NCI-H1417 (cell line): ENCODE results near the gene PTBP3.
"Not testable (repeated sequence)": the region's sequence is repeated elsewhere in the genome, so short reads cannot be mapped to it uniquely, and the experiment has no call there.

Experiments
- DNase-seq, 3 experiments: peaks; one replicate each; lab custom pipeline; 2025; lab: John Stamatoyannopoulos, UW

Gene PTBP3

GRCh38 chr9:112271466-112272098, 61.8 kb downstream of the PTBP3 start:
- DNase-seq = peak in 1 of 3 experiments; percentile 40

- no peak for DNase-seq
Measured at GRCh38 chr9:112268413-112268812, 65.0 kb downstream of the PTBP3 start.

DNA sequence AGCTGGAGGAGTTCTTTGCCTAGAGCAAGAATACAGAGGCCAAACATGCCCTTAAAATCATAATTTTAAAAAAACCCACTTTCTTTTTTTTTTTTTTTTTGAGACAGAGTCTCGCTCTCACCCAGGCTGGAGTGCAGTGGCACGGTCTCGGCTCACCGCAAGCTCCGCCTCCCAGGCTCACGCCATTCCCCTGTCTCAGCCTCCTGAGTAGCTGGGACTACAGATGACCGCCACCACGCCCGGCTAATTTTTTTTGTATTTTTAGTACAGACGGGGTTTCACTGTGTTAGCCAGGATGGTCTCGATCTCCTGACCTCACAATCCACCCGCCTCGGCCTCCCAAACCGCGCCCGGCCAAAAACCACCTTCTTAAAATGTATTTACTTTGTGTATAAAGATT, 66.3 kb downstream of the PTBP3 start:
- DNase-seq = not testable (repeated sequence)

DNA sequence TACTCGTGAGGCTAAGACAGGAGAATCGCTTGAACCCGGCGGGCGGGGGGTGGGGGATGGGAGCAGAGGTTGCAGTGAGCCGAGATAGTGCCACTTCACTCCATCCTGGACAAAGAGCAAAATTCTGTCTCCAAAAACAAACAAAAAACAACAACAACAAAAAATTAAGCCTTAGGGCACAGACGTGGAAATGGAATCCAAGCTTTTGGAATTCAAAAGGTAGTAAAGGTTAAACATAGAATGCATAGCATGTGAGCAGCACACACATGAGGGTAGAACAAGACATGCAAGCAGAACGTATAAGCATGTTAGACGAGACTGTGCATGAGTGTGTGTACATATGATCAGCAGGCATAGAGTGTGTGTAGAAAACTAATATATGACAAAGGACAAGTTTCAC, 68.0 kb downstream of the PTBP3 start:
- no peak for DNase-seq

DNA sequence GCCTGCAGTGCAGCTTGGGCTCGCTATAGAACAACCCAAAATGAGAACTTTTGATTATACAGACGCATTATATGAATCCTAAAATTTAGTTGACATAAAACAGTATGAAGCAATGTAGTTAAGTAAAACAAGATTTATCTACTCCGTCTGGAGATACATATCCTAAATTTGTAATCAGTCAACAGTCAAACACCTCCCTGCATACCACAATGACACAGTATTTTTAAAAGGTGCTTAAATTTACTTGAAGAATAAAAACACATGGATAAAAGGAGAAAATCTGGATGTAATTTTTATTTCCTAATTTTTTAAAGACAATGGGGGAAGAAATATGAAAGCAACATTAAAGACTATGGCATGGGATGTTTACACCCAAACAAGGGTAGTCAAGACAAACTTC, 70.8 kb downstream of the PTBP3 start:
- DNase-seq = no peak

GRCh38 chr9:112261133-112261532, 72.3 kb downstream of the PTBP3 start:
- DNase-seq = no peak

DNA sequence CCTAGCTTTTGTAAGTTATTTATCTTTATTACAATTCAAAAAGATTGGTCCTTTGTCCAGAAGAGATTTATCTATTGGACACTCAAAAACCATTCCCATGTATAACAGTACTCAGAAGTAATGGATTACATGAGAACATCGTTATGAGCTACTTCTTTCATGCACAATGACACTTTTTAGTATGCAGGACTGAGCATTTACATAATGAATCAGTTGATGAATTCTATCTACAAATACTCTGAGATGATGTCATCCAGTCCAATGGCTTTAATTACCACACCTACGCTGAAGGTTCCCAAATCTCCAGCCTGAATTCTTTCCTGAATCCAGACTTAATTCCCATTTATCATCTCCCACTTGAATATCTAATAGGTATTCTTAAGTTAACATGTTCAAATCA, 75.3 kb downstream of the PTBP3 start:
- DNase-seq = no peak

GRCh38 chr9:112252194-112252593, 81.2 kb downstream of the PTBP3 start:
- DNase-seq = no peak

- no peak for DNase-seq
Measured at GRCh38 chr9:112249277-112249676, 84.1 kb downstream of the PTBP3 start.

GRCh38 chr9:112248722-112249121, 84.7 kb downstream of the PTBP3 start:
- no peak for DNase-seq

GRCh38 chr9:112247090-112247489, 86.3 kb downstream of the PTBP3 start:
- DNase-seq = no peak

DNA sequence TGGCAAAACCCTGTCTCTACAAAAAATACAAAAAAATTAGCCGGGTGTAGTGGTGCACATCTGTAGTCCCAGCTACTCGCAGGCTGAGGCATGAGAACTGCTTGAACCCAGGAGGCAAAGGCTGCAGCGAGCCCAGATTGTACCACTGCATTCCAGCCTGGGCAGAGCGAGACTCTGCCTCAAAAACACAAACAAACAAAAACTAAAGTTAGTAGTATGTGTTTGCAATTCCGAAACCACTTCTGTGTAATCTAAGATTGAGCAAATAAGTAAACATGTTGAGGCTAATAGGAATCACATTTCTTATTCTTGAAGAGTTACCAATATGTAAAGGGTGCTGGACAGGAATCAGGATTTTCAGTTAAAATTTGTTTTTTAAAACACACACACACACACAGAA, 88.3 kb downstream of the PTBP3 start:
- no peak for DNase-seq

DNA sequence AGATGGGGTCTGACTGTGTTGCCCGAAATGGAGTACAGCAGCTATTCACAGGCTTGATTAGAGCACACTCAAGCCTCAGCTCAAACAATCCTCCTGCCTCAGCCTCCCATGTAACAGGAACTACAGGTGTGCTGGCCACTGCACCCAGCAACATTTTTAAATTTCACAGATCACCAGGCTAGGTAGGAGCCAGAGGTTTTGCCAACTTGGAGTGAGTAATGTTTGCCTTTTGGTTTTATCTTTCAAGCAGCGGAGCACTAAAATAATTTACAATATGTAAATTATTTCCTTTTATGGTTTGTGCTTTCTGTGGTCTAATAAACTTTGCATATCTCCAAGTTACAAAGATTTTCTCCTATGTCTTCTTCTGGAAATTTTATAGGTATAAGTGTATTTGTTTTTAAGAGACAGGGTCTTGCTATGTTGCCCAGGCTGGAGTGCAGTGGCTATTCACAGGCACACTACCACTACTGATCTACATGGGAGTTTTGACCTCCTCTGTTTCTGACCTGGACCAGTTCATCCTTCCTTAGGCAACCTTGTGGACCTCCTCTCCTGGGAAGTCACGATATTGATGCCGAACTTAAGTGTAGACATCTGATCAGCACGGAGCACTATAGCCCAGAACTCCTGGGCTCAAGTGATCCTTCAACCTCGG, 91.1 kb downstream of the PTBP3 start:
- no peak for DNase-seq

- peak in 1 of 3 experiments; percentile 37 for DNase-seq
Measured at GRCh38 chr9:112241491-112241890, 91.9 kb downstream of the PTBP3 start.

DNA sequence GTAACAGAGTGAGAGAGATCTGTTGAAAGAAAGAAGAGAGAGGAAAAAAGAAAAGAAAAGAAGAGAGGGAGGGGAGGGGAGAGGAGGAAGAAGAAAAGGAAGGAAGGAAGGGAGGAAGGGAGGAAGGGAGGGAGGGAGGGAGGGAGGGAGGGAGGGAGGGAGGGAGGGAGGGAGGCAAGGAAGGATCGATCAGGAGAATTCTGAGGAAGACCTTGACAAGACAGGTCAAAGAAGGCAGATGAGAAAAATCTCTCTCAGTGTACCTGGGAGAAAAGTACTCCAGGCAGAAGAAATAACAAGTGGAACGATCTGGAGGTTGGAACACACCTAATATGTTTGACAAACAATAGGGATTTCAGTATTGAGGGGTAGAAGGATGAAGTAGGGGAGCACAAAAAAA, 93.7 kb downstream of the PTBP3 start:
- DNase-seq = no peak

DNA sequence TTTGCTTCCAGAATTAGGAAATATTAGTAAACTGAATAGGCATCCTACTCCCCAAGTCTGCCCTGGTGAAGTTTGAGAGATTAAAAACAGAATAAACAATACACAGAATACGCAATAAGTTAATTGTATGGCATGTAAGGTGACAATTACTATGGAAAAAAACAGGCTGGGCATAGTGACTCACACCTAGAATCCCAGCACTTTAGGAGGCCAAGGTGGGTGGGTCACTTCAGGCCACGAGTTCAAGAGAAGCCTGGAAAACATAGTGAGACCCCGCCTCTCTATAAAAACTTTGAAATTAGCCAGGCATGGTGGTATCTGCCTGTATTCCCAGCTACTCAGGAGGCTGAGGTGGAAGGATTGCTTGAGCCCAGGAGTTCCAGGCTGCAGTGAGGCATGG, 94.1 kb downstream of the PTBP3 start:
- no peak for DNase-seq

DNA sequence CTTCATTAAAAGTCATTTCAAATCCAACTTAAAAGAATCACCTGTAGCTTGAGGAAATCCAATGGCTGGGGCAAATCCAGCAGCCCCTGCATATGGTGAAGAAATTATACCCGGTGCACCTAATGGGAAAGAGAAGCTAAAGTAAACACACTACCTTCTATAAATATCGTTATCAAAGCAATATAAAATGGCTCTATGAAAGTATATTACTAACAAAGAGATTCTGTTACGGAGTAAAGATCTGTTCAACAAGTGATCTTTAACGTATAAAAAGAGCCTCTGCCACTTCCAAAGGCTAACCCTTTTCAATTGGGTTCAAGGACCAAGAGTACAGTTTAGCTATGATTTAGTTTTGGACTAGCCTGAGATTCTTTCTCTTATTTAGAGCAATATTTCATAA, 98.6 kb downstream of the PTBP3 start:
- DNase-seq = peak in 1 of 3 experiments; percentile 15

DNA sequence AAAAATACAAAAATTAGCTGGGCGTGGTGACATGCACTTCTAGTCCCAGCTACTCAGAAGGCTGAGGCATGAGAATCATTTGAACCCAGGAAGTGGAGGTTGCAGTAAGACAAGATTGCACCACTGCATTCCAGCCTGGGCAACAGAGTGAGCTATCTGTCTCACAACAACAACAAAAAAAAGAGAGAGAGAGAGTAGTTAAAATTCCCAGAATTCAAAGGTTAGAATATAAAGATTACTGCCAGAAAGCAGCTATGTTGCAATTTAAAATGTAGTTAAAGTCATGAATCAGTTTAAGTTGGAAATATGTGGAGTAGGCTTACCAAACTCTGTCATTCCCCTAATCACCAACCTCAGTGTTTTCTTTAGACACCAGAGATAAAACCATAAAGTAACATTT, 99.7 kb downstream of the PTBP3 start:
- DNase-seq = no peak

- no peak for DNase-seq
Measured at GRCh38 chr9:112232233-112232632, 101.2 kb downstream of the PTBP3 start.

- no peak for DNase-seq
Measured at GRCh38 chr9:112226091-112226490, 107.3 kb downstream of the PTBP3 start.

GRCh38 chr9:112224401-112225289, 108.8 kb downstream of the PTBP3 start:
- DNase-seq = no peak

DNA sequence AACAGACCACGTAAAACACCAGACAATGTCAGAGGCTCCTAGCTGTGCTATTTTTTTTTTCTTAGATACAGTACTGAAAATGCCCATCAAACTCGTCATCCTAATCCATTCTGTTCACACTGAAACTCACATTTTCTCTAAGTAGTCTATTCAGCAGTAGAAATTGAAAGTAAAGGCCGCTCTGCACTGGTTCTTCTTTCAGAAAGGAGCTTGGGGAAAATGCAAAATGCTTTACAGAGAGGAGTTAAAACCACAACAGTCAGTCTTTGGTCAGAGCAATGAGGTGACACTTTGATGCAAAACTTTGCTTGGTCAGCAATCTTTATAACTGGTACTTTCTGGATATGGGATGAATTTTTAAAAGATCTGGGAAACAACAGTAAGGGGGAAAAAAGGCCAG, 114.5 kb downstream of the PTBP3 start:
- no peak for DNase-seq

- no peak for DNase-seq
Measured at GRCh38 chr9:112212926-112213325, 120.5 kb downstream of the PTBP3 start.
